Gastrocnemius medialis (tissue), 4 donors: Measurements from ENCODE around the gene RUNDC3A. TPM values are rescaled to one million over a fixed set of nuclear protein-coding genes. Genes with fewer than 3 reads are reported as not detected.

Experiments
- ATAC-seq, 2 donors: fragments of 150-250 bp; one replicate each; pipeline ENCODE4 v1.9.1; 2016
- DNase-seq, 2 donors: peaks; one replicate each; pipeline ENCODE4 v3.0.0-alpha.2; 2019
- H3K27ac ChIP-seq, 4 donors: fragments of 200-600 bp; sonication (generic); 1 replicate in 1 of 4; 2 replicates in 3 of 4; pipeline ENCODE4 v1.5.1; 2016 to 2018; ENCODE audit warnings: mild to moderate bottlenecking in 2 of 4, moderate library complexity in 1 of 4
- H3K27me3 ChIP-seq, 3 donors: fragments of 200-600 bp; sonication (generic) in 2 of 3; 1 replicate in 1 of 3; 2 replicates in 2 of 3; pipeline versions ENCODE4 v1.5.1 to v1.6.0; 2016 to 2019; ENCODE audit warnings: mild to moderate bottlenecking in 1 of 3, moderate library complexity in 1 of 3
- H3K36me3 ChIP-seq, 2 donors: fragments of 200-600 bp; sonication (generic) in 1 of 2; one replicate each; pipeline ENCODE4 v1.5.1; 2017 to 2018
- H3K4me1 ChIP-seq, 2 donors: fragments of 200-600 bp; sonication (generic) in 1 of 2; one replicate each; pipeline ENCODE4 v1.5.1; 2016 to 2017; ENCODE audit warnings: mild to moderate bottlenecking in 2 of 2
- H3K4me3 ChIP-seq, 4 donors: fragments of 200-600 bp; sonication (generic) in 3 of 4; 1 replicate in 1 of 4; 2 replicates in 3 of 4; pipeline ENCODE4 v1.5.1; 2016 to 2019; ENCODE audit warnings: mild to moderate bottlenecking in 2 of 4
- H3K9me3 ChIP-seq, 3 donors: fragments of 200-600 bp; sonication (generic) in 2 of 3; 1 replicate in 1 of 3; 2 replicates in 2 of 3; pipeline ENCODE4 v1.5.1; 2016 to 2019
- POLR2A ChIP-seq, 2 donors: fragments of 450-650 bp; IDR thresholded peaks; one replicate each; pipeline ENCODE4 v1.6.1; 2017; ENCODE audit warnings: antibody characterized with exemption in 2 of 2, mild to moderate bottlenecking in 2 of 2, moderate library complexity in 2 of 2
- in situ Hi-C, 4 donors: fragments of 200-750 bp; cut with MboI; loops; one replicate each; pipeline versions ENCODE4 v1.15.0 to v1.8.0; 2017; ENCODE audit warnings: low sequenced_read_pairs in 4 of 4
- intact Hi-C: fragments of 100-400 bp; cut with DNase I; formaldehyde crosslinking; loops from one replicate; pipeline ENCODE4 v1.15.1; 2023; ENCODE audit warnings: low total_unique reads
- total RNA-seq, 4 donors: library from RNA; depleted of rRNA; stranded (reverse); fragments of >200 nt; gene quantifications; one replicate each; pipeline versions ENCODE4 v1.1.0 to v1.2.3, GENCODE V29; 2016
- TF ChIP-seq, protein P1 (sequence below), 5 experiments: fragments of 450-650 bp in 3 of 5; fragments of 200-600 bp in 2 of 5; sonication (generic) in 2 of 5; IDR thresholded peaks in 4 of 5; conservative IDR thresholded peaks in 1 of 5; 1 replicate in 4 of 5; 2 replicates in 1 of 5; pipeline ENCODE4 v1.5.1; 2016 to 2019; ENCODE audit warnings: antibody characterized with exemption in 5 of 5, mild to moderate bottlenecking in 3 of 5, moderate library complexity in 3 of 5

Gene RUNDC3A
- total RNA-seq, 4 donors from 2014 or later: not detected

DNA sequence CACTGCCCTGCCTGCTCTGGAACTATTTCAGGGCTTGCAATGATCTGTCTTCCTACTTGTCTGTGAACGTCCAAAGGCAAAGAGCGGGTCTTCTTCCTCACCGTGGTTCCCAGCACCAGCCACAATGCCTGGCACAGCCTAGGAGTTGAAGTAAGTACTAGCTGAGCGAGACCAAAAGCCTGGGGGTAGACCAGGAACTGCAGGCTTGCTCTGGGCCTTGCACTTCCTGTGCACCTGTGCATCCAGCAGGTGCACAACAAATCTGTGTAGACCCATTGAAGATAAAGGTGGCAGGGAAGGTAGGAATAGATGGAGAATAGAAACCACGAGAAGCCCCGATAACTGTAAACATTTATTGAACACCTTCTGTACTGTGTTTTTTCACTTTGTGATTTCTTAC lies 50.6 kb downstream of the RUNDC3A start:
- peaks cover 5 to 17% (median 12%) of the 10 kb centered on the region in 3 donors for H3K27me3 ChIP-seq
- no peak overlapping the region for H3K4me3 ChIP-seq
- DNase-seq (no peak), ATAC-seq (no peak)
- no peaks in the 10 kb centered on the region for H3K9me3 ChIP-seq
- no peak overlapping the region for H3K27ac ChIP-seq
- no peaks in the 10 kb centered on the region for H3K36me3 ChIP-seq
- peaks cover 4 to 11% of the 10 kb centered on the region in 2 donors for H3K4me1 ChIP-seq
- TF ChIP-seq, protein P1, sequence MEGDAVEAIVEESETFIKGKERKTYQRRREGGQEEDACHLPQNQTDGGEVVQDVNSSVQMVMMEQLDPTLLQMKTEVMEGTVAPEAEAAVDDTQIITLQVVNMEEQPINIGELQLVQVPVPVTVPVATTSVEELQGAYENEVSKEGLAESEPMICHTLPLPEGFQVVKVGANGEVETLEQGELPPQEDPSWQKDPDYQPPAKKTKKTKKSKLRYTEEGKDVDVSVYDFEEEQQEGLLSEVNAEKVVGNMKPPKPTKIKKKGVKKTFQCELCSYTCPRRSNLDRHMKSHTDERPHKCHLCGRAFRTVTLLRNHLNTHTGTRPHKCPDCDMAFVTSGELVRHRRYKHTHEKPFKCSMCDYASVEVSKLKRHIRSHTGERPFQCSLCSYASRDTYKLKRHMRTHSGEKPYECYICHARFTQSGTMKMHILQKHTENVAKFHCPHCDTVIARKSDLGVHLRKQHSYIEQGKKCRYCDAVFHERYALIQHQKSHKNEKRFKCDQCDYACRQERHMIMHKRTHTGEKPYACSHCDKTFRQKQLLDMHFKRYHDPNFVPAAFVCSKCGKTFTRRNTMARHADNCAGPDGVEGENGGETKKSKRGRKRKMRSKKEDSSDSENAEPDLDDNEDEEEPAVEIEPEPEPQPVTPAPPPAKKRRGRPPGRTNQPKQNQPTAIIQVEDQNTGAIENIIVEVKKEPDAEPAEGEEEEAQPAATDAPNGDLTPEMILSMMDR (IDR thresholded peaks at IDR 0.05 in 4 of 5, conservative IDR thresholded peaks at IDR 0.05 in 1 of 5): no peak
- TF ChIP-seq POLR2A (IDR thresholded peaks at IDR 0.05): no peak
- intact Hi-C loops (no loop called here), in situ Hi-C loops (no loop called here)

DNA sequence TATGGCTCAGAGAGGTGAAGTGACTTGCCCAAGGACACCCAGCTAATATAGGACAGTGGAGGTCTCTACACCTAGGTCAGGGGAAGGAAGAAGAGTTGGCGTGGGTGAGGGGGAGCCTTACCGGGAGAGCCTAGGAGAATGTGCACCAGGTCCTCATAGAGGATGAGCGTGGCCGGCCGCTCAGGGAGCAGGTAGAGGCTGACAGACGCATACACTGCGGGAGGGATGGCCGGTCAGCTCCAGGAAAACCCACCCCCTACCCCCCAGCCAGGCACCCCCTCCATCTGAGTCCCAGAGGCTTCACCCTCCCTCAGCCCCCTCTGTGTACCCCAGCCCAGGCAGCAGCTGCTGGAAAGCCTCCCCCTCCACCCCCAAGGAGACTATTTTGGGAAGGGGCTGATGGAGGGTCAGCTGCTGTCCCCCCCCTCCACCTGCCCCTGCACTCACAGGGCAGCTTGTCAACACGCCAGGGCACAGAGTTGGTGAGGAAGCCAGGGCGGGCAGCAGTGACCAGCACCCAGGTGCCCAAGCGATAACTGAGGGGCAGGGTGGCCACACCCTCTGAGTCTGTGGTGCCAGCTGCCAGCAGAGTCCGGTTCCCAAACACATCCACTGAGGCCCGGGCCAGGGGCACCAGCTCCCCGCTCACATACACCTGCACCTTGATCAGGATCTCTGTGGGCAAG lies 51.2 kb downstream of the RUNDC3A start:
- DNase-seq: no peak
- H3K9me3 ChIP-seq: no peaks in the 10 kb centered on the region
- peaks cover 5 to 17% (median 12%) of the 10 kb centered on the region in 3 donors for H3K27me3 ChIP-seq
- no peaks in the 10 kb centered on the region for H3K36me3 ChIP-seq
- intact Hi-C loops: no loop called here
- H3K4me3 ChIP-seq: no peak overlapping the region
- in situ Hi-C loops: no loop called here
- no peak overlapping the region for H3K27ac ChIP-seq
- ATAC-seq: no peak
- no peak for TF ChIP-seq POLR2A (IDR thresholded peaks at IDR 0.05)
- TF ChIP-seq, protein P1 (IDR thresholded peaks at IDR 0.05 in 4 of 5, conservative IDR thresholded peaks at IDR 0.05 in 1 of 5): no peak
- peaks cover 4 to 12% of the 10 kb centered on the region in 2 donors for H3K4me1 ChIP-seq

DNA sequence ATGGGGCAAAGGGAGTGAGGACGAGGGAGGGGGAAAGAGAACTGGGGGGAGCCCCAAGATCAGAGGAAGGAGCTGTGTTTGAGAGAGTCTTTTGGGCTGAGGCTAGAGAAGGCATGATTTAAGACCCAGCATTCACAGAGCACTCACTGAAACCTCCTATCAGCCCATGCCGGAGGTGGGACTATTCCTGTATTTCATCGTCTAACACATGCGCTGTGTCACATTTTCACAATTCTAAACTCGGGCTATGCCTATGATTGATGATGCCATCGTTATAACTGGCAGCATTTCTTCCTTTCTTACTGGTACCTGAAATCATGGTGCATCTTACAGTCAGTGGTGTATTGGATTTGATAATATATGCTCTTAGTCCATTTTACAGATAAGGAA lies 51.7 kb downstream of the RUNDC3A start:
- no peak overlapping the region for H3K4me3 ChIP-seq
- H3K27me3 ChIP-seq: peaks cover 5 to 17% (median 12%) of the 10 kb centered on the region in 3 donors
- DNase-seq (no peak), ATAC-seq (no peak)
- no peaks in the 10 kb centered on the region for H3K9me3 ChIP-seq
- TF ChIP-seq, protein P1 (IDR thresholded peaks at IDR 0.05 in 4 of 5, conservative IDR thresholded peaks at IDR 0.05 in 1 of 5): no peak
- TF ChIP-seq POLR2A (IDR thresholded peaks at IDR 0.05): no peak
- intact Hi-C loops (no loop called here), in situ Hi-C loops (no loop called here)
- no peak overlapping the region for H3K27ac ChIP-seq
- peaks cover 4 to 12% of the 10 kb centered on the region in 2 donors for H3K4me1 ChIP-seq
- H3K36me3 ChIP-seq: no peaks in the 10 kb centered on the region

DNA sequence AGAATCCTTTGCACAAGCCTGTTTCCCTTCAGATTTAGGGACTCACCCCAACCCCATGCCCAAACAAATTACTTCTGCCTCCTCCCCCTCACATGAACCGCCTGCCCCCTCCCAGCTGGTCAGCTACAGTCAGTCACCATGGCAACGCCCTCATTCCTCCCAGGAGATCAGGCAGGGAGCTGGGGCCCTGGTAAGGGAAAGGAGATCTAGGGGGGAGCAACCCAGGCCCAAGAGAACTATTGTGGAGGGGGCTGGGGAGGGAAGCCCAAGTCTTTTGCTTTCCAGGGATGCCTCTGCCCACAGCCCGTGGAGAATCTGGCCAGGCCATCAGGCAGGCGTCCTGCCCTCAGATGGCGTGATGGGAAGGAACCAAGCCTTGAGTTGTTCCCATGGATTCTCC lies 52.4 kb downstream of the RUNDC3A start:
- in situ Hi-C loops: no loop called here
- peaks cover 4 to 12% of the 10 kb centered on the region in 2 donors for H3K4me1 ChIP-seq
- TF ChIP-seq, protein P1 (IDR thresholded peaks at IDR 0.05 in 4 of 5, conservative IDR thresholded peaks at IDR 0.05 in 1 of 5): no peak
- no peak for TF ChIP-seq POLR2A (IDR thresholded peaks at IDR 0.05)
- no peaks in the 10 kb centered on the region for H3K9me3 ChIP-seq
- ATAC-seq: no peak
- no peak overlapping the region for H3K4me3 ChIP-seq
- peaks cover 5 to 17% (median 15%) of the 10 kb centered on the region in 3 donors for H3K27me3 ChIP-seq
- no peak overlapping the region for H3K27ac ChIP-seq
- H3K36me3 ChIP-seq: no peaks in the 10 kb centered on the region
- DNase-seq: no peak
- intact Hi-C loops: no loop called here
